Measurements from ENCODE around the gene KLF7.

KLF7 gene

GRCh38 chr2:207077266-207077665 is 88.5 kb downstream of the KLF7 start:
- DNase-seq (ENCODE audit: low read depth) = no peak
- H3K4me3 ChIP-seq (ENCODE audit: low read depth, low read length) = no peak overlapping the region

- DNase-seq (ENCODE audit: low read depth) = no peak
- H3K4me3 ChIP-seq (ENCODE audit: low read depth, low read length) = no peak overlapping the region
Observed at GRCh38 chr2:207075456-207075855, 90.3 kb downstream of the KLF7 start.

DNA sequence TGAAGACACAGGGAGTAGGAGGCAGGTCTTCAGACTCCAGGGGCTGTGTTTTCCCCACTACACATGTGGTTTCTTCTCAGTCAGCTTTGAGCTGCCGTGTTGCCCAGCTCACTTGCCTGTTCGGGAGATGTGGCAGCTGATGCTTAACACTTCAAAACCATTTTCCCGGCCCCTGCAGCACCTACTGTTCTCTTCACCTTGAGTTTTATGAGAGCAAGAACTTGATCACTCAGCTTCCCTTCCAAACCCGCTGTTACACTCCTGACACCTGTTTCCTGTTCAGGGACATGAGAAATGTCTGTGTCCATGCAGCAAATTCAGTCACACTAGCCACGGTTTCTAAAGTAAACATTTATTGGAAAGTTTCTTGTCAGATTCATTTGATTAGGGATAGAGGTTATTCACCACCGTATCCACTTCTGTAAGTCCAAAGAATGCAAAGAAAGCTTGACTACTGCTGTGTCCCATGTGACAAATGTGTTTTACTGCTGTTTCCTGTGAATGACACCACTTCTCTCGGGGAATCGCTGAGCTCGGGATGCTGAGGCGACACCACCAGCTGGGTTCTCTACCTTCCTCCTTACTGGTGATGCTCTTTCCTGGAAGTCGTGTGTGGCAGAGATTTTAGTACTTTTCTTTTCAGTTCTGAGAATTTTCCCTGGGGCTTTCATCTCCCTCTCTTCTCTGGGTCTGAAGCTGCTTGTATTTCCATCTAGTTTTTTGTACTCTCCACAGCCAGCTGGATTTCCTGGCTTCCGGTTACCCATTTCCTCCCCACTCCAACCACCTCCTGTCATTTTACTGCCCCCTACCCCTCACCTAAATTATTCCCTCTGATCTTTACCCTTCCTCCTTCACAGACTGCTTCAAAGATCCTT is 91.7 kb downstream of the KLF7 start:
- no peak overlapping the region for H3K4me3 ChIP-seq (ENCODE audit: low read depth, low read length)
- DNase-seq (ENCODE audit: low read depth) = no peak

DNA sequence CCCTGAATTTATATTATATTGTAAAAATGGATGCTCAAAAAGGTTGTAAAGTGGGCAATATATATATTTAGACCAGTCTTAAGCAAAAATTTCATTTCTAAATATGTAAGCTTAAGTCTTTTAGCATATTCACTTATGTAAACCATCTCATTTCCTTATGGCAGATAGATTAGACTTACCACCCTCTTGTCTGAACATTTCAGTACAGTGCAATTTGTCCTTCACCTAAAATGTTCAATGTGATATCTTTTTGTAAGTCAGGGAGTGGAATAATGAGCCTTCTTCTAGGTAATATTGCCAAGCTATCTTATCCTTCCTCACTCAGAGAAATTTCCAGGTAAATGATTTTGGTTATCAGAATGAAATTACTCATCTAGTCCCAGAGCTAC is 92.3 kb downstream of the KLF7 start:
- no peak for DNase-seq (ENCODE audit: low read depth)
- no peak overlapping the region for H3K4me3 ChIP-seq (ENCODE audit: low read depth, low read length)

DNA sequence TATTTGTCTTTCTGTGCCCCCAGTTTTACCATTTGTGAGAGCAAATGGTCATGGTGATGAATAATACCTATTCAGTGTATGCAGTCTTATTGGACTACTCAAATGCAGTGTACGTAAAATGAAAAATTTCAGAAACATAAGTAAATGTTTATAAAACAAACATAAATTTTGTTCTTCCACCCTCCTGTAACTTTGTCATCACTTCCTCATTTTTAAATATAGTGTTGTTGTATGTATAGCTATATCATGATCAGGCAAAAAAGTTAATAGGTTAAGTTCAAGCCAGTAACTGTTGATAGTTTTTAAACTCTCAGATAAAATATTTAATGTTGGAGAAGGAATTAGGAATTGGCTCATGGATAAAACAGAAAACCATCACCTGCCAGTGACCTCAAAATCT is 93.2 kb downstream of the KLF7 start:
- no peak for DNase-seq (ENCODE audit: low read depth)
- no peak overlapping the region for H3K4me3 ChIP-seq (ENCODE audit: low read depth, low read length)

DNA sequence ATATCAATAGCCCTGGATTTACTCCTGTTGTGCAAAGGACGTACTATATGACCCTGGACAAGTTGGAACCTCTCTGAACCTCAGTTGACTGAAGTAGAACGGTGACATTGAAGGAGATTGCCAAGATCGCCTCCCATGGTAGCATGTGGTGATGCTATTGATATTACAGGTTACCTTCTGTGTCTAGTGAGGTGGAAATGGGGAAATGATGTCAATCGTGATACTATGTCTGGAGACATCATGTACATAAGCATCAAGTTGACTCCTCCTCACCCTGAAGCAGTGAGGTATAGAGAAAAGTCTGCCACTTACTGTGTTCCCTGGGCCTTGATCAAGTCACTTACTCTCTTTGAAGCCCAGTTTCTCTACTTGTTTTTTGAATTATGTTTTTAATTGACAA is 93.9 kb downstream of the KLF7 start:
- DNase-seq (ENCODE audit: low read depth) = no peak
- no peak overlapping the region for H3K4me3 ChIP-seq (ENCODE audit: low read depth, low read length)

DNA sequence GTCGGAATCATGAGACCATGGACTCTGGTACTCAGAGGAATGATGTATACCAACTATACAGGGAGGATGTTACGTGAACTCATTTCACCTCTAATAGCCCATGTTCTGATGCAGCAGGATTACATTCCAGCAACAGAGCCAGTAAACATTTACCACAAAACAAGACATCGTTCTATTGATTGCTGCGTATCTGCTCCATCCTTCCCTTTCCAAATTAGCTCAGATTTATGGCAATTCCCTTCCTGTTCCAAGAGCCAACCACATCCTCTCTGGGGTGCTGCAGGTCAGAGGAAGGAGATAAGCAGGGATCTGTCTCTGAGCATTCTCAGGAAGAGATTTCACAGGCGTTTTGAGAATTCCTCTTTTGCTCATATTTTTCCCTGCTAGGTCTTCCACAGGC is 98.3 kb downstream of the KLF7 start:
- DNase-seq (ENCODE audit: low read depth) = no peak

GRCh38 chr2:207066791-207067460 is 98.8 kb downstream of the KLF7 start:
- no peak for DNase-seq (ENCODE audit: low read depth)
- no peak overlapping the region for H3K4me3 ChIP-seq (ENCODE audit: low read depth, low read length)

More for the DNA sequence above, 98.3 kb downstream of the KLF7 start:
- H3K4me3 ChIP-seq (ENCODE audit: low read depth, low read length) = no peak overlapping the region

- no peak overlapping the region for H3K4me3 ChIP-seq (ENCODE audit: low read depth, low read length)
- DNase-seq (ENCODE audit: low read depth) = no peak
Observed at GRCh38 chr2:207066166-207066565, 99.6 kb downstream of the KLF7 start.

DNA sequence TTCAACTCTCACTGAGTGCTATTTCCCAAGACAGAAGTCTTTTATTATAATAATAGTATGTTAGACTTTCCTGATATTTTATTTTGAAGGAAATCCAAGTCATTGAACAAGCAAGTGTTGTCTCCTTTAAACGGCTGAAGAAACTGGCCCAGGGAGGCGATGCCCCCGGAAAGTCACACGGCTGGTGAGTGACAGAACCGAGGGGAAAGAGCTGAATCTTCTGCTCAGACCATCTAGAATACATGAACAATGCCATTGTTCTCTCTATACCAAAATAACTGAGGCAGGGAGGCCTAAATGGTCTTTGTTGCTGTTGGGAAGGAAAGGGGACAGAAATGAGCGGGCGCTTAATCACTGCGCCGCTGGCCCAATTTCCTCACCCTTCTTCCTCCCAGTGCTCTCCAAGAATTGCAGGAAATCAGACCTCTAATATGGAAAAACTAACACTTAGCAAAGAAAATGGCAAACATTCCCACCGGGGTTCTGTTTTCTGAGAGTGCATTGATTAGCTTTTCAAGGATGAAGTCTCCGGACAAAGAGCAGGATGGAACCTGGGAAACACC is 101.5 kb downstream of the KLF7 start:
- no peak for DNase-seq (ENCODE audit: low read depth)

DNA sequence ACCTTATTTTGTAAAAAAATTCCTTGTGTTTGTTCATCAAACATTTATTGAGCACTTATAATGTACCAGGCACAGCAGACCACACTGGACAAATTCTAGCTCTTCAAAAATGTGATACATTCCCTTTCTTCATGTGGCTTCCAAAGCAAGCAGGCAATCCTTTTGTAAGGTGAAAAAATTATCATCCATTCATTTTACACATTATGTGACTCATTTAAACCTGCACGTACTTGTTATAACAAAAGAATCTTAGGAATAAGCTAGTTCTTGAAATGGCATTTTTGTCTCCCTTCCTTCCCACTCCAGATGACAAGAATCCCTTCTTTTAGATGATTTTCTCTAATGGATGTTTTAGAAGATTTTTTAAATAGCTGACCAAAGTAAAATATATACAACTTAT is 104.6 kb downstream of the KLF7 start:
- H3K4me3 ChIP-seq (ENCODE audit: low read depth, low read length) = no peak overlapping the region
- no peak for DNase-seq (ENCODE audit: low read depth)

More for the DNA sequence above, 101.5 kb downstream of the KLF7 start:
- H3K4me3 ChIP-seq (ENCODE audit: low read depth, low read length) = no peak overlapping the region

DNA sequence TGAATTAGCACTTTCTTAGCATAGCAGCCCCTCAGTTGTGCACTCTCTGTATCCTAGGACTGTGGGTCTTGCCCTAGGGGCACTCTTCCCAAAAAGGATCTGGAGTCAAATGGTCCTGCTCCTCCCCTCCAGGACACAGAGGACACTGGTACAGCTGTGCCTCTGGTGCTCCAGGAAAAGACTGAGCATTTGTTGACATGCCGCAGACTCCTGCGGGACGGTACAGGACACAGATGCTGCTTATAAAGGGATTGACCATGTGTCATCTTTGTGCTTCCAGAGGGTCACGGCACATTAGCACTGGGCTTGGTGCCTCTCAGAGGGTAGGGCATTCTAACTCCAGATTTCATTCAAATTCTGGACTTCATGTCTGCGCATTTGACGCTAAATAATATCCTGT is 110.5 kb downstream of the KLF7 start:
- no peak overlapping the region for H3K4me3 ChIP-seq (ENCODE audit: low read depth, low read length)
- no peak for DNase-seq (ENCODE audit: low read depth)

DNA sequence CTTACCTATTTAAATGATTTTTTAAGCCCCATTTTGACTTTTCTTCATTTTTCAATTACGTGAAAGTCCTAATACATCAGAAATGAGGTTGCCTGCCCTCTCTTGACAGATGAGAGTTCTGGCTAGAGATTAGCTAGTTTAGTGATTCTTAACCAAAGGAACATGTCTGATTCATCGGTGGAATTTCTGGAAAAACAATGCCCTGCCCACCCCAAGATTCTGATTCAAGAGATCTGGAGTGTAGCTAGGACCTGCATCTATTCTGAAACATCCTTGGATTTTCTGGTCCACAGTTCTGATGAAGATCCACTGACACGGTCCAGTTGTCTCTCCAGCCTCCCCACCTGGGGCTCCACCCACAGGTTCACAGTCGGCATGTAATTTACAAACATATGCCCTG is 111.2 kb downstream of the KLF7 start:
- no peak overlapping the region for H3K4me3 ChIP-seq (ENCODE audit: low read depth, low read length)
- no peak for DNase-seq (ENCODE audit: low read depth)

GRCh38 chr2:207051385-207051965 is 114.3 kb downstream of the KLF7 start:
- no peak for DNase-seq (ENCODE audit: low read depth)
- no peak overlapping the region for H3K4me3 ChIP-seq (ENCODE audit: low read depth, low read length)

DNA sequence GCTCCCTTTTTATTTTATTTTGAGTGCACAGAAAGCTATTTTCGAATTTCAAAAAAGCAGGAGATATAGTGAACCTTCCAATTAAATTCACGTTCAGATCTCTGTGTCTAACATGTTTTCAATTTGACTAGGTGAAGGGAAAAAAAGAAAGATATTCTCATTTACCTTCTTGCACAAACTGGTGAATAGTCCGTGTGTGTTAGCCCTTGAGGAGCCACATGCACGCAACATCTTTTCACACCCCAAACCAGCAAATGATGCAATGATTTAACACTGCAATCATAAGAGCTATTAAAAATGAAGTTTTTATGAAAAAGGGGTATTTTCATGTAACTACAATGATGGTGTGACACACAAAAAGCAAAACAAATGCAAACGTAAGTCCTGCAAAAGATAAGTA is 116.6 kb downstream of the KLF7 start:
- DNase-seq (ENCODE audit: low read depth) = no peak
- H3K4me3 ChIP-seq (ENCODE audit: low read depth, low read length) = no peak overlapping the region

GRCh38 chr2:207048416-207048815 is 117.3 kb downstream of the KLF7 start:
- peak; percentile 49 for DNase-seq (ENCODE audit: low read depth)
- no peak overlapping the region for H3K4me3 ChIP-seq (ENCODE audit: low read depth, low read length)

DNA sequence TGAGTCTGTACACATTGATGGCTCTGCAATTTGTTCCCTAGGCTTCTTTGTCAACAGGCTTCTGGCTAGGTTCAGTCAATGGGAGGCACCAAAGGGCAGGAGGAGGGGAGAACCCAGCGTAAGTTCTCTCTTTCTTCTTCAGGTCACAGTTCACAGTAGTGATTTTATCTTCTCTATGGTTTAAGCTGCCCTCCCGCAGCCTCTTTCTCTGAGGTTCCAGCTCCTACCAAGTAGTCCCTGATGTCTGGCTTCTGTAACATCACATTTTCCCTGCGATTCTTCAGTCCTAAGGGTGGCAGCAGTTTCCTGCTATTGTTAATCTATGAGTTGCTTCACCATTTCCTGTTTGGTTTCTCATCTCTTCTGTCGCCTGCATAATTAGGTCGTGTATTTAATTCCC is 119.0 kb downstream of the KLF7 start:
- no peak for DNase-seq (ENCODE audit: low read depth)
- no peak overlapping the region for H3K4me3 ChIP-seq (ENCODE audit: low read depth, low read length)

- no peak for DNase-seq (ENCODE audit: low read depth)
- H3K4me3 ChIP-seq (ENCODE audit: low read depth, low read length) = no peak overlapping the region
Observed at GRCh38 chr2:207045531-207045930, 120.2 kb downstream of the KLF7 start.

DNA sequence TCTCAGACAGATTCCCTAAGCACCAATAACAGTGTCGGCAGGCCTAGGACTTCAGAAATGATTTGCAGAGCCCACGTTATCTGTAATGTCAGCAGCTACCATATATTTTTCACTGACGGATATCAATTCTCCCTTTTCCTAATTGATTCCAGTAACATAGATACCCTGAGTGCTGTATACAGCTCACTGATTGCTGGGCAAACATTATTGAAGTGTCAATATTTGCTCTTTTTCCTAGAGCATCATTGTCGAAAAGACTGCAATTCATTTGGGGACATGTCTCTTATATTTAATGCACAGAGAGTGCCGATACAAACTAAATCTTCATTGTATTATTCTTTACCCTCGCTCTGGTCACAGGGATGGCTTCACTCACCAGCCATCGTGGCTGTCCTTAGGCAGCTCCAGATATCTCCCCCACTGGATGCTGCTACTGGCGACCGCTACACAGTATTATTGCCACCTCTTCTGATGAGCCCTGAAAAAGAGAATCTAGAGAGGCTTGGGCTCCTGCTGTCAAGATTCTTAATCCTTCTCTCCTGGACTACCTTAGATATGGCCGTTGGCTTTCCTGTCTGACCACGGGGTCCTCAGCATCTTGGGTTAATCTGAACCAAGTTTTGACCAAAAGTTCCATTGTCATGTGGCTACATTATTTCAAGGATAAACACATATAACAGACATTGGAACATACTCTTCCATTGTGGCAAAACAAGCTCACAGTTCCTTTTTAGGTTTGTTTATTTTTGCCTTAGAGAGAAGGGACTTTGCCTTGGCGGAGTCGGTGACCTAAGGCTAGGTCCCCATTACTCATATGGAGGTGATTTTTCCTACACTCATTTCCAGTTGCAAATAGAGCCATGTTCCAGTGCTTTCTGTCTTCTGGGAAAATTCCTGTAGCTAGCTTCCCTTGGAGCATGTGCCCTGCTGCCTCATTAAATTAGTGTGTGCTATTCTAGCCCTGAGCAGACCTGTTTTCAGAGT is 121.1 kb downstream of the KLF7 start:
- H3K4me3 ChIP-seq (ENCODE audit: low read depth, low read length) = no peak overlapping the region
- no peak for DNase-seq (ENCODE audit: low read depth)

Measured in skeletal muscle cell (primary cell).